T47D (cell line): ENCODE data around the gene CYTH4.

Source experiments
- DNase-seq, 2 experiments: peaks; one replicate each; pipeline versions ENCODE4 v3.0.0 to v3.0.0-alpha.2; 2011 to 2012; ENCODE audit warnings: low read depth in 1 of 2, low spot score in 1 of 2
- JUND ChIP-seq: IDR thresholded peaks from 2 replicates; pipeline ENCODE4 v1.6.1; 2012; ENCODE audit warnings: low read depth
- in situ Hi-C: cut with HindIII; loops from 2 replicates; pipeline ENCODE4 v1.10.0; 2016; ENCODE audit warnings: low sequenced_read_pairs, low pct_unique_long_range_greater_than_20kb

CYTH4 gene

DNA sequence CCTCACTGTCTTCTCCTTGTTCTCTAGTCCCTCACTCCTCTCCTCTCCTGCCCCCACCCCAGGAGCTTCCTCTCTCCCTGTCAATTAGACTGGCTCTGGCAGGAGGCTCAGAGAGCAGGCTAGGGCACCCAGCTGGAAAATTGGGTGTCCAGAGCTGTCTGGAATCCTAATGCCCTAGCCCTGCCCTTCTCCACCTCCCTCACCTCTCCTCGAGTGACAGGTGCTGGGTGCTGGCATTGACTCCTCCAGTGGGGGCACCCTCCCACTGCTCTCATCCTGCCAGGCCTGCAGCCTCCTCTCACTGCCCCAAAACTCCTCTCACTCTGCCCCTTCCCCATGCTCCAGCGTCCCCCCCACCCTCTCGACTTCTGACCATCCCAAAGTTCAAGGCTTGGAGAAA lies 68.9 kb downstream of the CYTH4 start:
- in situ Hi-C loops = no loop called here
- no peak for TF ChIP-seq JUND
- no peak for DNase-seq

DNA sequence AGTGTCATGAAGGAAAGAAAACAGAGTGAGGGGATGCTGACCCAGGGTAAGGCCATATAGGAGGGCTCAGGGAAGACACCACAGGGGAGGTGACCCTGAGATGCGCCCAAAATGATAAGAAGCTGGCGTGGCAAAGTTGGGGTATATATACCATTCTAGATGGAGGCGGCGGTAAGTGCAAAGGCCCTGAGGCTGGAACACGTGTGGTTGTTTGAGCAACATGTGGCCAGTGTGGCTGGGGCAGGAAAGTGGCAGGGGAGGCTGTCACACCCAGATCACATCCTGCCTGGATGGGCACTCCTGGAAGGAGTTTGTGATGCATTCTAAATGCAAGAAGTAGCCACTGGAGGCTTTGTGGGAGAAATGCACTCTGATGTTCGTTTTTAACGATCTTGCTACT lies 70.2 kb downstream of the CYTH4 start:
- no peak for DNase-seq
- no peak for TF ChIP-seq JUND
- in situ Hi-C loops = no loop called here

- DNase-seq = no peak
- TF ChIP-seq JUND = no peak
- in situ Hi-C loops = no loop called here
These were observed 71.5 kb downstream of the CYTH4 start for GRCh38 chr22:37353839-37354238.

GRCh38 chr22:37354261-37354660 lies 72.0 kb downstream of the CYTH4 start:
- no peak for DNase-seq
- no peak for TF ChIP-seq JUND
- in situ Hi-C loops = no loop called here

DNA sequence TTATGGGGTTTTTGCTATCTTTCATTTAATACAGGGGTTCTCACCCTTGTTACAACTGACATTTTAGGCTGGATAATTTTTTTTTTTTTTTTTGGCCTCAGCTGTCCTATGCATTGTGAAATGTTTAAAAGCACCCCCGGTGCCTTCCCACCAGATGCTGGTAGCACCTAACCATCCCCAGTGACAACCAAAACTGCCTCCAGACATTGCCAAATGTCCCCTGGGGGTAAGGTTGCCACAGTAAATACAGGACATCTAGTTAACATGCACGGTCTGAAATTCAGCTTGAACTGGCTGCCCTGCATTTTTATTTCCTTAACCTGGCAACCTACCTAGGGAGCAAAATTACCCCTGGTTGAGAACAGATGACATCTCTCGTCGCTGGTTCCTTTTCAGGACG lies 72.4 kb downstream of the CYTH4 start:
- TF ChIP-seq JUND = no peak
- in situ Hi-C loops = no loop called here
- no peak for DNase-seq

- no peak for DNase-seq
- in situ Hi-C loops = no loop called here
- no peak for TF ChIP-seq JUND
These were observed 72.9 kb downstream of the CYTH4 start for GRCh38 chr22:37355174-37355573.

- no peak for TF ChIP-seq JUND
- DNase-seq = no peak
- in situ Hi-C loops = no loop called here
These were observed 74.6 kb downstream of the CYTH4 start for GRCh38 chr22:37356922-37357321.

- no peak for TF ChIP-seq JUND
- in situ Hi-C loops = no loop called here
- DNase-seq = no peak
These were observed 75.3 kb downstream of the CYTH4 start for GRCh38 chr22:37357446-37358075.

- no peak for DNase-seq
- no peak for TF ChIP-seq JUND
- in situ Hi-C loops = no loop called here
These were observed 76.1 kb downstream of the CYTH4 start for GRCh38 chr22:37358386-37358785.

DNA sequence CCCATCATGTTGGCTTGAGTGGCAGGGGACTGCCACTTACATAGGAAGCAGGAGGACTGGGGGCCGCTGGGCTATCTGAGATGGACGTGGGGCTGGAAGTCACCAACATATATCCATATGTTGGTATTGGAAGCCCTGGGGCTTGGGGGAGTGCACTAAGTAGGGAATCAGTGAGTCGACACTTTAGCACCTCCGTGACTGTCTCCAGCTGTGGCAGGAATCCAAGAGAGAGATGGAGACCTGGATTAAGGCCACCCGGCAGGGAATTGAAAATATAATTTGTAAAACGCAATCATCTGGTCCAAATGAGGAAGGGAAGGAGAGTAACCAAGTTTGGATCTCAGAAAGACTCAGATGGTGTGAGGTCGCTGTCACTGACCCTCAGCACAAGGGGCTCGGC lies 76.6 kb downstream of the CYTH4 start:
- TF ChIP-seq JUND = no peak
- in situ Hi-C loops = no loop called here
- no peak for DNase-seq

DNA sequence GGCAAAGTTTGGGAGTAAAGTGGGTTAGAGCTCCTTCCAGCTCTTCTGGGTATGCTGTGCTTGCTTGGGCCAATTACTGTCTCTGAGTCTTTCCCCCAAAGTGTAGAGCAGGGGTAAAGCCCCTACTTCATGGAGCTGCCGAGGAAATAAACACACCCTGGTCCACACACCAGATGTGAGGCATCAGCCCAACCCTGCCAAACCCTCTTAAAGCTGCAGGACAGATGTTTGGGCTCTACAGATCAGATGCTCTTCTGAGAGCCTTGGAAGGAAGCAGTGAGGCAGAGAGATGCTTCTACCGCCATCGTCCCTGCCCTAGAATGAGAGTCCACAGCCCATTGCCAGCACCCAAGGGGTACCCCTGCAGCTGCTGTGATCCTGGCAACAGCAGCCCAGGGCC lies 80.3 kb downstream of the CYTH4 start:
- DNase-seq = no peak
- no peak for TF ChIP-seq JUND
- in situ Hi-C loops = no loop called here

GRCh38 chr22:37363261-37363992 lies 81.1 kb downstream of the CYTH4 start:
- TF ChIP-seq JUND = no peak
- in situ Hi-C loops = no loop called here
- no peak for DNase-seq
